GM23338 (cell line): Measurements from ENCODE around the gene PLBD2. TPM values are rescaled to one million over a fixed set of nuclear protein-coding genes. Genes with fewer than 3 reads are reported as not detected.

Experiments used
- ATAC-seq: fragments of 200-7000 bp; cut with Tn5 transposase; 3 replicates; pipeline ENCODE4 v1.9.1; 2020
- DNase-seq: peaks from one replicate; pipeline ENCODE4 v3.0.0-alpha.2; 2015; ENCODE audit warnings: low spot score
- H2AFZ ChIP-seq: fragments of 200-600 bp; sonication (generic); 2 replicates; pipeline ENCODE4 v1.8.0; 2016; ENCODE audit warnings: antibody characterized with exemption, mild to moderate bottlenecking, moderate library complexity
- H3F3A ChIP-seq: fragments of 200-600 bp; sonication (generic); replicated peaks from 2 replicates; pipeline ENCODE4 v1.8.0; 2017; ENCODE audit warnings: antibody characterized with exemption, mixed run types, low read depth
- H3K27ac ChIP-seq: fragments of 200-600 bp; sonication (generic); 2 replicates; pipeline ENCODE4 v1.6.1; 2016; ENCODE audit warnings: low read depth
- H3K27me3 ChIP-seq: fragments of 200-600 bp; sonication (generic); 2 replicates; pipeline ENCODE4 v1.8.0; 2016; ENCODE audit warnings: mild to moderate bottlenecking, mixed run types, moderate library complexity; ENCODE audit not compliant: insufficient read depth
- H3K36me3 ChIP-seq: fragments of 200-600 bp; sonication (generic); 2 replicates; pipeline ENCODE4 v1.8.0; 2016; ENCODE audit warnings: mild to moderate bottlenecking; ENCODE audit not compliant: insufficient read depth
- H3K4me1 ChIP-seq: fragments of 200-600 bp; sonication (generic); 2 replicates; pipeline ENCODE4 v1.8.0; 2016; ENCODE audit warnings: mild to moderate bottlenecking, moderate library complexity; ENCODE audit not compliant: insufficient read depth
- H3K4me2 ChIP-seq: fragments of 200-600 bp; sonication (generic); 2 replicates; pipeline ENCODE4 v1.7.1; 2017; ENCODE audit warnings: mixed run types
- H3K4me3 ChIP-seq: fragments of 200-600 bp; sonication (generic); 2 replicates; pipeline ENCODE4 v1.6.1; 2016; ENCODE audit warnings: mixed run types
- H3K79me2 ChIP-seq: fragments of 200-600 bp; sonication (generic); replicated peaks from 2 replicates; pipeline ENCODE4 v1.8.0; 2017; ENCODE audit warnings: mild to moderate bottlenecking; ENCODE audit not compliant: insufficient read depth
- H3K9me2 ChIP-seq: fragments of 200-600 bp; sonication (generic); 2 replicates; pipeline ENCODE4 v1.8.0; 2017; ENCODE audit not compliant: insufficient read depth
- H4K20me1 ChIP-seq: fragments of 200-600 bp; sonication (generic); replicated peaks from 2 replicates; pipeline ENCODE4 v1.8.0; 2017; ENCODE audit warnings: mild to moderate bottlenecking; ENCODE audit not compliant: insufficient read depth
- H3K27ac Mint-ChIP-seq: 2 replicates; pipeline ENCODE4 v1.8.0; 2020; ENCODE audit warnings: inconsistent platforms, mild to moderate bottlenecking, moderate library complexity, mixed read lengths
- H3K27me3 Mint-ChIP-seq: 3 replicates; pipeline ENCODE4 v1.8.0; 2022; ENCODE audit warnings: low read depth, mild to moderate bottlenecking, moderate library complexity, mixed read lengths, inconsistent platforms; ENCODE audit not compliant: insufficient read depth, poor library complexity
- H3K36me3 Mint-ChIP-seq: 3 replicates; pipeline ENCODE4 v1.8.0; 2021; ENCODE audit warnings: low read depth, mild to moderate bottlenecking, inconsistent platforms, moderate library complexity, mixed read lengths
- H3K4me1 Mint-ChIP-seq: 3 replicates; pipeline ENCODE4 v1.8.0; 2020; ENCODE audit warnings: mild to moderate bottlenecking, inconsistent platforms, mixed read lengths
- H3K4me3 Mint-ChIP-seq: 3 replicates; pipeline ENCODE4 v1.8.0; 2021; ENCODE audit warnings: moderate library complexity, mild to moderate bottlenecking, inconsistent platforms, mixed read lengths
- H3K9me3 Mint-ChIP-seq: 3 replicates; pipeline ENCODE4 v1.8.0; 2020; ENCODE audit warnings: moderate library complexity, mild to moderate bottlenecking, inconsistent platforms, mixed read lengths
- CREB1 ChIP-seq: fragments of 250-450 bp; sonication (Bioruptor Pico); IDR thresholded peaks from 2 replicates; pipeline ENCODE4 v1.5.0; 2020; ENCODE audit warnings: low read depth, mild to moderate bottlenecking, moderate library complexity
- CTCF ChIP-seq, 2 experiments: fragments of 200-600 bp in 1 of 2; sonication (generic) in 1 of 2; conservative IDR thresholded peaks; 2 replicates each; pipeline versions ENCODE4 v1.5.1 to v1.6.1; 2016 to 2017; ENCODE audit warnings: antibody characterized with exemption in 2 of 2, low read depth in 2 of 2, mild to moderate bottlenecking in 2 of 2, moderate library complexity in 1 of 2
- ETS1 ChIP-seq: IDR thresholded peaks from 2 replicates; pipeline ENCODE4 v1.6.1; 2016; ENCODE audit warnings: antibody characterized with exemption
- EZH2 ChIP-seq: fragments of 200-600 bp; sonication (generic); IDR thresholded peaks from one replicate; pipeline ENCODE4 v1.8.0; 2017; ENCODE audit warnings: antibody characterized with exemption, mild to moderate bottlenecking, low read depth; ENCODE audit not compliant: unreplicated experiment
- EZH2phosphoT487 ChIP-seq: fragments of 200-600 bp; sonication (generic); IDR thresholded peaks from one replicate; pipeline ENCODE4 v1.8.1; 2018; ENCODE audit warnings: antibody characterized with exemption; ENCODE audit not compliant: unreplicated experiment
- JUNB ChIP-seq: IDR thresholded peaks from one replicate; pipeline ENCODE4 v1.6.1; 2016; ENCODE audit warnings: antibody characterized with exemption; ENCODE audit not compliant: unreplicated experiment
- NANOG ChIP-seq: IDR thresholded peaks from 2 replicates; pipeline ENCODE4 v1.6.1; 2016; ENCODE audit warnings: antibody characterized with exemption, borderline replicate concordance
- POLR2AphosphoS5 ChIP-seq: IDR thresholded peaks from 2 replicates; pipeline ENCODE4 v1.6.1; 2016; ENCODE audit warnings: antibody characterized with exemption, low read depth
- REST ChIP-seq: IDR thresholded peaks from one replicate; pipeline ENCODE4 v1.6.1; 2018; ENCODE audit warnings: antibody characterized with exemption; ENCODE audit not compliant: unreplicated experiment
- STAT1 ChIP-seq: IDR thresholded peaks from one replicate; pipeline ENCODE4 v1.6.1; 2016; ENCODE audit warnings: antibody characterized with exemption; ENCODE audit not compliant: unreplicated experiment
- ZNF114 ChIP-seq: fragments of 250-450 bp; sonication (Bioruptor Pico); IDR thresholded peaks from 2 replicates; pipeline ENCODE4 v1.5.0; 2020; ENCODE audit warnings: mild to moderate bottlenecking, moderate library complexity
- ZNF331 ChIP-seq: fragments of 250-450 bp; sonication (Bioruptor Pico); IDR thresholded peaks from 2 replicates; pipeline ENCODE4 v1.5.0; 2020; ENCODE audit warnings: low read depth, mild to moderate bottlenecking, moderate library complexity
- ZNF462 ChIP-seq: fragments of 250-450 bp; sonication (Bioruptor Pico); IDR thresholded peaks from 2 replicates; pipeline ENCODE4 v1.5.0; 2020; ENCODE audit warnings: mild to moderate bottlenecking, moderate library complexity
- polyA plus RNA-seq: library from polyadenylated mRNA; unstranded; fragments of >200 nt; fragmentation: Nextera tagmentation; extraction: Ambion mirVana; gene quantifications from 2 replicates; pipeline ENCODE4 v1.2.1, GENCODE V29; 2016
- total RNA-seq: library from RNA; depleted of rRNA; stranded (reverse); fragments of >200 nt; shearing (Covaris generic); gene quantifications from 2 replicates; pipeline ENCODE4 v1.2.3, GENCODE V29; 2014

Gene PLBD2
- total and polyA plus RNA-seq, 2 experiments from 2014 or later = 10.2 to 37.1 TPM

- Histone ChIP-seq H3K4me3 (no peak overlapping the region), H3K27me3 (no peaks in the 10 kb centered on the region), H3K4me1 (peaks cover 25% of the 10 kb centered on the region), H3K36me3 (no peaks in the 10 kb centered on the region), H3K27ac (no peak overlapping the region), H3F3A (no peaks in the 10 kb centered on the region), H3K4me2 (no peak overlapping the region), H4K20me1 (no peaks in the 10 kb centered on the region), H3K9me2 (no peaks in the 10 kb centered on the region), H2AFZ (no peak overlapping the region), H3K79me2 (no peaks in the 10 kb centered on the region)
- DNase-seq = no peak
- H3K4me1 Mint-ChIP-seq = peaks cover 22% of the 10 kb centered on the region
- no peak for TF ChIP-seq ZNF462 (CRISPR knock-in tag)
- no peak for TF ChIP-seq CTCF (conservative IDR thresholded peaks at IDR 0.05; ENCODE audit: low read depth in 2 of 2)
- TF ChIP-seq REST = no peak
- TF ChIP-seq POLR2AphosphoS5 = no peak
- TF ChIP-seq STAT1 = no peak
- no peak for TF ChIP-seq ZNF331 (CRISPR knock-in tag)
- TF ChIP-seq JUNB = no peak
- no peak for TF ChIP-seq EZH2phosphoT487
- no peak for TF ChIP-seq EZH2
- TF ChIP-seq ETS1 = no peak
- TF ChIP-seq NANOG = no peak
- TF ChIP-seq ZNF114 (CRISPR knock-in tag) = no peak
- TF ChIP-seq CREB1 = no peak
- peaks cover 2% of the 10 kb centered on the region for H3K27me3 Mint-ChIP-seq
- no peaks in the 10 kb centered on the region for H3K9me3 Mint-ChIP-seq
- H3K27ac Mint-ChIP-seq = no peak overlapping the region
- H3K4me3 Mint-ChIP-seq = no peak overlapping the region
- no peaks in the 10 kb centered on the region for H3K36me3 Mint-ChIP-seq
- ATAC-seq = no peak
Measured at GRCh38 chr12:113407931-113408600, 49.7 kb downstream of the PLBD2 start.
